Esophagus squamous epithelium (tissue), 4 donors: Measurements from ENCODE around the gene MLNR.

Experiments
- POLR2A ChIP-seq, 4 donors: fragments of 450-650 bp; IDR thresholded peaks; one replicate each; pipeline ENCODE4 v1.6.1; 2017; ENCODE audit warnings: antibody characterized with exemption in 4 of 4, mild to moderate bottlenecking in 4 of 4, moderate library complexity in 3 of 4
- TF ChIP-seq, protein P1 (sequence below), 6 experiments: fragments of 450-650 bp in 4 of 6; fragments of 200-600 bp in 2 of 6; sonication (generic) in 2 of 6; IDR thresholded peaks; one replicate each; pipeline ENCODE4 v1.5.1; 2016 to 2019; ENCODE audit warnings: antibody characterized with exemption in 6 of 6, mild to moderate bottlenecking in 4 of 6, moderate library complexity in 4 of 6

- TF ChIP-seq, protein P1, sequence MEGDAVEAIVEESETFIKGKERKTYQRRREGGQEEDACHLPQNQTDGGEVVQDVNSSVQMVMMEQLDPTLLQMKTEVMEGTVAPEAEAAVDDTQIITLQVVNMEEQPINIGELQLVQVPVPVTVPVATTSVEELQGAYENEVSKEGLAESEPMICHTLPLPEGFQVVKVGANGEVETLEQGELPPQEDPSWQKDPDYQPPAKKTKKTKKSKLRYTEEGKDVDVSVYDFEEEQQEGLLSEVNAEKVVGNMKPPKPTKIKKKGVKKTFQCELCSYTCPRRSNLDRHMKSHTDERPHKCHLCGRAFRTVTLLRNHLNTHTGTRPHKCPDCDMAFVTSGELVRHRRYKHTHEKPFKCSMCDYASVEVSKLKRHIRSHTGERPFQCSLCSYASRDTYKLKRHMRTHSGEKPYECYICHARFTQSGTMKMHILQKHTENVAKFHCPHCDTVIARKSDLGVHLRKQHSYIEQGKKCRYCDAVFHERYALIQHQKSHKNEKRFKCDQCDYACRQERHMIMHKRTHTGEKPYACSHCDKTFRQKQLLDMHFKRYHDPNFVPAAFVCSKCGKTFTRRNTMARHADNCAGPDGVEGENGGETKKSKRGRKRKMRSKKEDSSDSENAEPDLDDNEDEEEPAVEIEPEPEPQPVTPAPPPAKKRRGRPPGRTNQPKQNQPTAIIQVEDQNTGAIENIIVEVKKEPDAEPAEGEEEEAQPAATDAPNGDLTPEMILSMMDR (IDR thresholded peaks at IDR 0.05) = no peak
- no peak for TF ChIP-seq POLR2A (IDR thresholded peaks at IDR 0.05)
These were observed 2.1 kb upstream of the MLNR start for GRCh38 chr13:49217962-49218492.
